Thyroid gland (tissue), 4 donors: ENCODE results near the gene TMCO1.
"Not testable (repeated sequence)": the region's sequence is repeated elsewhere in the genome, so short reads cannot be mapped to it uniquely, and the experiment has no call there.

Experiments used
- CTCF ChIP-seq, 6 experiments: fragments of 200-600 bp in 3 of 6; fragments of 450-650 bp in 3 of 6; sonication (generic) in 3 of 6; IDR thresholded peaks; one replicate each; pipeline ENCODE4 v1.5.1; 2016 to 2019; ENCODE audit warnings: antibody characterized with exemption in 6 of 6, mild to moderate bottlenecking in 2 of 6, inconsistent platforms in 1 of 6, moderate library complexity in 1 of 6
- POLR2A ChIP-seq, 2 donors: fragments of 450-650 bp; IDR thresholded peaks; one replicate each; pipeline ENCODE4 v1.6.1; 2017; ENCODE audit warnings: antibody characterized with exemption in 2 of 2, mild to moderate bottlenecking in 2 of 2, moderate library complexity in 1 of 2

- TF ChIP-seq CTCF, POLR2A (IDR thresholded peaks at IDR 0.05): not testable (repeated sequence)
These were observed 14.9 kb upstream of the TMCO1 start for GRCh38 chr1:165783519-165783918.
